ENCODE data around the gene SPACA9. TPM values are rescaled to one million over a fixed set of nuclear protein-coding genes. Genes with fewer than 3 reads are reported as not detected.

The SPACA9 gene
- total RNA-seq, 4 donors from 2014 or later: 8.7 to 10.3 (median 9.9) TPM

GRCh38 chr9:132885720-132886333 is 7.1 kb downstream of the SPACA9 start:
- no peak for DNase-seq (ENCODE audit: low spot score in 2 of 2)
- H3K27me3 ChIP-seq: no peaks in the 10 kb centered on the region
- H3K4me3 ChIP-seq: no peak overlapping the region
- no peak overlapping the region for H3K27ac ChIP-seq
- 65% methylated on average over 9 of the region's 9 CpGs for WGBS
- H3K36me3 ChIP-seq: peaks cover 42% of the 10 kb centered on the region
- no peaks in the 10 kb centered on the region for H3K9me3 ChIP-seq
- H3K4me1 ChIP-seq: no peaks in the 10 kb centered on the region
- TF ChIP-seq EP300 (IDR thresholded peaks at IDR 0.05): no peak
- TF ChIP-seq POLR2A (IDR thresholded peaks at IDR 0.05): no peak
- no peak for TF ChIP-seq CTCF (IDR thresholded peaks at IDR 0.05)
- TF ChIP-seq POLR2AphosphoS5 (IDR thresholded peaks at IDR 0.05): no peak

- H3K36me3 ChIP-seq: peaks cover 42% of the 10 kb centered on the region
- no peak for TF ChIP-seq CTCF (IDR thresholded peaks at IDR 0.05)
- no peak for TF ChIP-seq EP300 (IDR thresholded peaks at IDR 0.05)
- TF ChIP-seq POLR2A (IDR thresholded peaks at IDR 0.05): no peak
- TF ChIP-seq POLR2AphosphoS5 (IDR thresholded peaks at IDR 0.05): no peak
Observed at GRCh38 chr9:132886334-132886725, 7.6 kb downstream of the SPACA9 start.

GRCh38 chr9:132887181-132888120 is 8.8 kb downstream of the SPACA9 start:
- Histone ChIP-seq H3K4me3 (no peak overlapping the region), H3K4me1 (no peaks in the 10 kb centered on the region), H3K9me3 (no peaks in the 10 kb centered on the region), H3K36me3 (peaks cover 51% of the 10 kb centered on the region), H3K27ac (no peak overlapping the region), H3K27me3 (no peaks in the 10 kb centered on the region)
- 86% methylated on average over 17 of the region's 18 CpGs for WGBS
- TF ChIP-seq POLR2A (IDR thresholded peaks at IDR 0.05) (no peak), CTCF (IDR thresholded peaks at IDR 0.05) (no peak), EP300 (IDR thresholded peaks at IDR 0.05) (no peak), POLR2AphosphoS5 (IDR thresholded peaks at IDR 0.05) (no peak)
- DNase-seq (ENCODE audit: low spot score in 2 of 2): no peak

More at GRCh38 chr9:132886334-132886725, 7.6 kb downstream of the SPACA9 start:
- Histone ChIP-seq H3K4me1 (no peaks in the 10 kb centered on the region), H3K9me3 (no peaks in the 10 kb centered on the region), H3K27me3 (no peaks in the 10 kb centered on the region), H3K27ac (no peak overlapping the region), H3K4me3 (no peak overlapping the region)
- 90% methylated on average over 6 of the region's 6 CpGs for whole genome bisulfite sequencing
- DNase-seq (ENCODE audit: low spot score in 2 of 2): no peak

- 97% methylated on average over 6 of the region's 18 CpGs for WGBS
Observed at GRCh38 chr9:132888151-132888550, 9.5 kb downstream of the SPACA9 start.

More at GRCh38 chr9:132888151-132888550, 9.5 kb downstream of the SPACA9 start:
- H3K4me3 ChIP-seq: no peak overlapping the region
- peaks cover 54% of the 10 kb centered on the region for H3K36me3 ChIP-seq
- H3K27ac ChIP-seq: no peak overlapping the region
- H3K4me1 ChIP-seq: no peaks in the 10 kb centered on the region
- no peaks in the 10 kb centered on the region for H3K9me3 ChIP-seq
- no peak for DNase-seq (ENCODE audit: low spot score in 2 of 2)
- H3K27me3 ChIP-seq: no peaks in the 10 kb centered on the region
- no peak for TF ChIP-seq EP300 (IDR thresholded peaks at IDR 0.05)
- TF ChIP-seq POLR2AphosphoS5 (IDR thresholded peaks at IDR 0.05): no peak
- no peak for TF ChIP-seq CTCF (IDR thresholded peaks at IDR 0.05)
- no peak for TF ChIP-seq POLR2A (IDR thresholded peaks at IDR 0.05)

Measured in suprapubic skin (tissue), 4 donors.